GM23338 (cell line): ENCODE measurements around the gene ZNF324. TPM values are rescaled to one million over a fixed set of nuclear protein-coding genes. Genes with fewer than 3 reads are reported as not detected.

Experiments
- ATAC-seq: fragments of 200-7000 bp; cut with Tn5 transposase; 3 replicates; pipeline ENCODE4 v1.9.1; 2020
- DNase-seq: peaks from one replicate; pipeline ENCODE4 v3.0.0-alpha.2; 2015; ENCODE audit warnings: low spot score
- H2AFZ ChIP-seq: fragments of 200-600 bp; sonication (generic); 2 replicates; pipeline ENCODE4 v1.8.0; 2016; ENCODE audit warnings: antibody characterized with exemption, mild to moderate bottlenecking, moderate library complexity
- H3F3A ChIP-seq: fragments of 200-600 bp; sonication (generic); replicated peaks from 2 replicates; pipeline ENCODE4 v1.8.0; 2017; ENCODE audit warnings: antibody characterized with exemption, mixed run types, low read depth
- H3K27ac ChIP-seq: fragments of 200-600 bp; sonication (generic); 2 replicates; pipeline ENCODE4 v1.6.1; 2016; ENCODE audit warnings: low read depth
- H3K27me3 ChIP-seq: fragments of 200-600 bp; sonication (generic); 2 replicates; pipeline ENCODE4 v1.8.0; 2016; ENCODE audit warnings: mild to moderate bottlenecking, mixed run types, moderate library complexity; ENCODE audit not compliant: insufficient read depth
- H3K36me3 ChIP-seq: fragments of 200-600 bp; sonication (generic); 2 replicates; pipeline ENCODE4 v1.8.0; 2016; ENCODE audit warnings: mild to moderate bottlenecking; ENCODE audit not compliant: insufficient read depth
- H3K4me1 ChIP-seq: fragments of 200-600 bp; sonication (generic); 2 replicates; pipeline ENCODE4 v1.8.0; 2016; ENCODE audit warnings: mild to moderate bottlenecking, moderate library complexity; ENCODE audit not compliant: insufficient read depth
- H3K4me2 ChIP-seq: fragments of 200-600 bp; sonication (generic); 2 replicates; pipeline ENCODE4 v1.7.1; 2017; ENCODE audit warnings: mixed run types
- H3K4me3 ChIP-seq: fragments of 200-600 bp; sonication (generic); 2 replicates; pipeline ENCODE4 v1.6.1; 2016; ENCODE audit warnings: mixed run types
- H3K79me2 ChIP-seq: fragments of 200-600 bp; sonication (generic); replicated peaks from 2 replicates; pipeline ENCODE4 v1.8.0; 2017; ENCODE audit warnings: mild to moderate bottlenecking; ENCODE audit not compliant: insufficient read depth
- H3K9me2 ChIP-seq: fragments of 200-600 bp; sonication (generic); 2 replicates; pipeline ENCODE4 v1.8.0; 2017; ENCODE audit not compliant: insufficient read depth
- H4K20me1 ChIP-seq: fragments of 200-600 bp; sonication (generic); replicated peaks from 2 replicates; pipeline ENCODE4 v1.8.0; 2017; ENCODE audit warnings: mild to moderate bottlenecking; ENCODE audit not compliant: insufficient read depth
- H3K27ac Mint-ChIP-seq: 2 replicates; pipeline ENCODE4 v1.8.0; 2020; ENCODE audit warnings: inconsistent platforms, mild to moderate bottlenecking, moderate library complexity, mixed read lengths
- H3K27me3 Mint-ChIP-seq: 3 replicates; pipeline ENCODE4 v1.8.0; 2022; ENCODE audit warnings: low read depth, mild to moderate bottlenecking, moderate library complexity, mixed read lengths, inconsistent platforms; ENCODE audit not compliant: insufficient read depth, poor library complexity
- H3K36me3 Mint-ChIP-seq: 3 replicates; pipeline ENCODE4 v1.8.0; 2021; ENCODE audit warnings: low read depth, mild to moderate bottlenecking, inconsistent platforms, moderate library complexity, mixed read lengths
- H3K4me1 Mint-ChIP-seq: 3 replicates; pipeline ENCODE4 v1.8.0; 2020; ENCODE audit warnings: mild to moderate bottlenecking, inconsistent platforms, mixed read lengths
- H3K4me3 Mint-ChIP-seq: 3 replicates; pipeline ENCODE4 v1.8.0; 2021; ENCODE audit warnings: moderate library complexity, mild to moderate bottlenecking, inconsistent platforms, mixed read lengths
- H3K9me3 Mint-ChIP-seq: 3 replicates; pipeline ENCODE4 v1.8.0; 2020; ENCODE audit warnings: moderate library complexity, mild to moderate bottlenecking, inconsistent platforms, mixed read lengths
- CREB1 ChIP-seq: fragments of 250-450 bp; sonication (Bioruptor Pico); IDR thresholded peaks from 2 replicates; pipeline ENCODE4 v1.5.0; 2020; ENCODE audit warnings: low read depth, mild to moderate bottlenecking, moderate library complexity
- ETS1 ChIP-seq: IDR thresholded peaks from 2 replicates; pipeline ENCODE4 v1.6.1; 2016; ENCODE audit warnings: antibody characterized with exemption
- EZH2 ChIP-seq: fragments of 200-600 bp; sonication (generic); IDR thresholded peaks from one replicate; pipeline ENCODE4 v1.8.0; 2017; ENCODE audit warnings: antibody characterized with exemption, mild to moderate bottlenecking, low read depth; ENCODE audit not compliant: unreplicated experiment
- JUNB ChIP-seq: IDR thresholded peaks from one replicate; pipeline ENCODE4 v1.6.1; 2016; ENCODE audit warnings: antibody characterized with exemption; ENCODE audit not compliant: unreplicated experiment
- NANOG ChIP-seq: IDR thresholded peaks from 2 replicates; pipeline ENCODE4 v1.6.1; 2016; ENCODE audit warnings: antibody characterized with exemption, borderline replicate concordance
- POLR2AphosphoS5 ChIP-seq: IDR thresholded peaks from 2 replicates; pipeline ENCODE4 v1.6.1; 2016; ENCODE audit warnings: antibody characterized with exemption, low read depth
- REST ChIP-seq: IDR thresholded peaks from one replicate; pipeline ENCODE4 v1.6.1; 2018; ENCODE audit warnings: antibody characterized with exemption; ENCODE audit not compliant: unreplicated experiment
- STAT1 ChIP-seq: IDR thresholded peaks from one replicate; pipeline ENCODE4 v1.6.1; 2016; ENCODE audit warnings: antibody characterized with exemption; ENCODE audit not compliant: unreplicated experiment
- ZNF331 ChIP-seq: fragments of 250-450 bp; sonication (Bioruptor Pico); IDR thresholded peaks from 2 replicates; pipeline ENCODE4 v1.5.0; 2020; ENCODE audit warnings: low read depth, mild to moderate bottlenecking, moderate library complexity
- polyA plus RNA-seq: library from polyadenylated mRNA; unstranded; fragments of >200 nt; fragmentation: Nextera tagmentation; extraction: Ambion mirVana; gene quantifications from 2 replicates; pipeline ENCODE4 v1.2.1, GENCODE V29; 2016
- total RNA-seq: library from RNA; depleted of rRNA; stranded (reverse); fragments of >200 nt; shearing (Covaris generic); gene quantifications from 2 replicates; pipeline ENCODE4 v1.2.3, GENCODE V29; 2014
- TF ChIP-seq, protein P1 (sequence below), 2 experiments: fragments of 200-600 bp in 1 of 2; sonication (generic) in 1 of 2; conservative IDR thresholded peaks; 2 replicates each; pipeline versions ENCODE4 v1.5.1 to v1.6.1; 2016 to 2017; ENCODE audit warnings: antibody characterized with exemption in 2 of 2, low read depth in 2 of 2, mild to moderate bottlenecking in 2 of 2, moderate library complexity in 1 of 2

The ZNF324 gene
- total and polyA plus RNA-seq, 2 experiments from 2014 or later: 3.9 to 15.0 TPM

DNA sequence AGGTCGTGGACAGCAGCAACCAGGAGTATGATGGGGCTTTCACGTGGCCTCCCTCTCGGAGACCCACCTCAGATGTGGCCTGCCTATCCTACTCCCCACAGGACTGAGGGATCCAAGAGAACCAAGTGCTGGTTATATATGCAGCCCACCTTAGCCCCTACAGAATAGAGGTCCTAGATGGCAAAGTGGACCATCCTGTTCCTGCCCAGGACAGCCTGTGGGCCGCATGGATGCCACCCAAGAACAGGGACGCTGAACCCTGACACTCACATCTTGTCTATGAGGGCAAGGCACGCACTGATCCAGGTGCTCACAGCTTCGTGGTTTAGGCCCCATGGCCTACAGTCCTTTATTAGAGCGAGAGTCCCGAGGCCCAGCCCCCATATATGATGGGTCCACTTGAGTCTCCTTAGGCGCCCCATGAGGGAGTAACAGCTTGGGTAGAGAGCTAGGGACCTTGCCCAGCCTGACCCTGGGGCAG is 46.4 kb downstream of the ZNF324 start (continued):
- TF ChIP-seq ETS1 (no peak), POLR2AphosphoS5 (no peak), EZH2 (no peak)

DNA sequence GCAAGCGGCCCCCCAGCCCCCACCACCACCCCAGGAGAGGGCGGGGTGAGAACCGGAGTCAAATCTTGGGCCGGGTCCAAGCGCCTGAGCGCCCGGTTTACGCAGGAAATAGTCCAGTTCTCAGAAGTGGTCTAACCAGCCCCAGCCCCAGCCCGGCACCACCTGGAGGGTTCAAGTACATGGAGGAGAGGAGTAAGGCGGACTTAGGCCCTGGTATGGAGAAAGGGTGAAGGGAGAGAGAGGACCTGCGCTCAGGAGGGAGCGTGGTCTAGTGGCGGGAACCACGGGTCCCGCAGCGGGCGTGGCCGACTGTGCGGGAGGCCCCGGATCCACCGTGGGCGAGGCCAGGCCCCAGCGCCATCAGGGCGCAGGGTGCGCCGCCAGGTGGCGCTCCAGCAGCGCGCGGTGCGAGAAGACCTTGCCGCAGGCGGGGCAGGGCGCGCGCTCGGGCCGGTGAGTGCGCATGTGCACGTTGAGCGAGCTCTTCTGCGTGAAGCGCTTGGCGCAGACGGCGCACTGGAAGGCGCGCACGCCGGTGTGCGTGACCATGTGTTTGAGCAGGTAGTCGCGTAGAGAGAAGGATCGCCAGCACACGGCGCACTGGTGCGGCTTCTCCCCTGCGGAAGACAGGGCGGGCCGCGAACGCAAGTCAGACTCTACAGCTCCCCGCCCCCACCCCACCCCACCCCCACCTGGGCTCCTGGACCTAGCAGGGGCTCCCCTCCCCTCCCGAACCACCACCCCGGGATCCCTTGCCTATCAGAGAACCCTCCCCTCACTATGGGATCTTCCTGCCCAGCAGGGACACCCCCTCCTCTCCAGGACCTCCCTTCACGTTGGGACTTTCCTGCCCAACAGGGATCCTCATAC is 47.0 kb downstream of the ZNF324 start:
- H3K27me3 ChIP-seq: no peaks in the 10 kb centered on the region

More for the DNA sequence above, 47.0 kb downstream of the ZNF324 start:
- peak; percentile 96 for DNase-seq
- no peaks in the 10 kb centered on the region for H4K20me1 ChIP-seq
- H3K4me3 Mint-ChIP-seq: peak overlapping the region; percentile 81
- H3K4me3 ChIP-seq: peak overlapping the region; percentile 64
- H3K36me3 ChIP-seq: no peaks in the 10 kb centered on the region
- H3K27me3 Mint-ChIP-seq: peaks cover 29% of the 10 kb centered on the region
- H3K9me3 Mint-ChIP-seq: no peaks in the 10 kb centered on the region; the same call in 2 of the 3 replicates
- H3K79me2 ChIP-seq: peaks cover 11% of the 10 kb centered on the region; the same call in 1 of the 2 replicates
- H3K4me1 Mint-ChIP-seq: peaks cover 26% of the 10 kb centered on the region
- TF ChIP-seq ETS1 (no peak), REST (peak; percentile 12), POLR2AphosphoS5 (peak; percentile 93), NANOG (no peak), JUNB (no peak), CREB1 (CRISPR knock-in tag) (peak; percentile 53), ZNF331 (CRISPR knock-in tag) (no peak), STAT1 (no peak)
- TF ChIP-seq, protein P1, sequence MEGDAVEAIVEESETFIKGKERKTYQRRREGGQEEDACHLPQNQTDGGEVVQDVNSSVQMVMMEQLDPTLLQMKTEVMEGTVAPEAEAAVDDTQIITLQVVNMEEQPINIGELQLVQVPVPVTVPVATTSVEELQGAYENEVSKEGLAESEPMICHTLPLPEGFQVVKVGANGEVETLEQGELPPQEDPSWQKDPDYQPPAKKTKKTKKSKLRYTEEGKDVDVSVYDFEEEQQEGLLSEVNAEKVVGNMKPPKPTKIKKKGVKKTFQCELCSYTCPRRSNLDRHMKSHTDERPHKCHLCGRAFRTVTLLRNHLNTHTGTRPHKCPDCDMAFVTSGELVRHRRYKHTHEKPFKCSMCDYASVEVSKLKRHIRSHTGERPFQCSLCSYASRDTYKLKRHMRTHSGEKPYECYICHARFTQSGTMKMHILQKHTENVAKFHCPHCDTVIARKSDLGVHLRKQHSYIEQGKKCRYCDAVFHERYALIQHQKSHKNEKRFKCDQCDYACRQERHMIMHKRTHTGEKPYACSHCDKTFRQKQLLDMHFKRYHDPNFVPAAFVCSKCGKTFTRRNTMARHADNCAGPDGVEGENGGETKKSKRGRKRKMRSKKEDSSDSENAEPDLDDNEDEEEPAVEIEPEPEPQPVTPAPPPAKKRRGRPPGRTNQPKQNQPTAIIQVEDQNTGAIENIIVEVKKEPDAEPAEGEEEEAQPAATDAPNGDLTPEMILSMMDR (conservative IDR thresholded peaks at IDR 0.05; ENCODE audit: low read depth in 2 of 2): peak; percentile 70 to 98
- H2AFZ ChIP-seq: 0 out of 2 replicates have a peak overlapping the region, but pooled peaks have one; percentile 32
- H3K27ac Mint-ChIP-seq: peak overlapping the region; percentile 89; the same call in 1 of the 2 replicates
- peaks cover 22% of the 10 kb centered on the region for H3K4me1 ChIP-seq
- peaks cover 17% of the 10 kb centered on the region for H3K36me3 Mint-ChIP-seq
- no peaks in the 10 kb centered on the region for H3K9me2 ChIP-seq
- ATAC-seq: peak; percentile 80
- H3K27ac ChIP-seq: peak overlapping the region; percentile 76; the same call in 1 of the 2 replicates
- peak overlapping the region; percentile 81 for H3K4me2 ChIP-seq
- H3F3A ChIP-seq: peaks cover 12% of the 10 kb centered on the region; the same call in 1 of the 2 replicates
